GM19193 (cell line): ENCODE results near the gene NSA2.

Experiments used
- POLR2A ChIP-seq: IDR thresholded peaks from 4 replicates; pipeline ENCODE4 v1.6.1; 2011; ENCODE audit not compliant: insufficient read depth, insufficient read length; ENCODE audit errors: extremely low read depth

Gene NSA2

GRCh38 chr5:74798977-74799911, 32.2 kb downstream of the NSA2 start:
- TF ChIP-seq POLR2A = no peak

GRCh38 chr5:74801197-74801596, 34.1 kb downstream of the NSA2 start:
- no peak for TF ChIP-seq POLR2A

- no peak for TF ChIP-seq POLR2A
Measured at GRCh38 chr5:74801941-74802340, 34.9 kb downstream of the NSA2 start.

- no peak for TF ChIP-seq POLR2A
Measured at GRCh38 chr5:74810915-74811314, 43.9 kb downstream of the NSA2 start.

- no peak for TF ChIP-seq POLR2A
Measured at GRCh38 chr5:74816875-74817274, 49.8 kb downstream of the NSA2 start.

GRCh38 chr5:74822288-74822687, 55.2 kb downstream of the NSA2 start:
- no peak for TF ChIP-seq POLR2A

GRCh38 chr5:74829413-74829812, 62.4 kb downstream of the NSA2 start:
- TF ChIP-seq POLR2A = no peak
